ENCODE measurements around the gene FABP7.

GRCh38 chr6:122791310-122791679, 11.8 kb downstream of the FABP7 start:
- TF ChIP-seq POLR2A (IDR thresholded peaks at IDR 0.05) (no peak), POLR2AphosphoS5 (IDR thresholded peaks at IDR 0.05) (no peak), EP300 (IDR thresholded peaks at IDR 0.05; ENCODE audit: low read depth) (no peak)
- TF ChIP-seq, protein P1, sequence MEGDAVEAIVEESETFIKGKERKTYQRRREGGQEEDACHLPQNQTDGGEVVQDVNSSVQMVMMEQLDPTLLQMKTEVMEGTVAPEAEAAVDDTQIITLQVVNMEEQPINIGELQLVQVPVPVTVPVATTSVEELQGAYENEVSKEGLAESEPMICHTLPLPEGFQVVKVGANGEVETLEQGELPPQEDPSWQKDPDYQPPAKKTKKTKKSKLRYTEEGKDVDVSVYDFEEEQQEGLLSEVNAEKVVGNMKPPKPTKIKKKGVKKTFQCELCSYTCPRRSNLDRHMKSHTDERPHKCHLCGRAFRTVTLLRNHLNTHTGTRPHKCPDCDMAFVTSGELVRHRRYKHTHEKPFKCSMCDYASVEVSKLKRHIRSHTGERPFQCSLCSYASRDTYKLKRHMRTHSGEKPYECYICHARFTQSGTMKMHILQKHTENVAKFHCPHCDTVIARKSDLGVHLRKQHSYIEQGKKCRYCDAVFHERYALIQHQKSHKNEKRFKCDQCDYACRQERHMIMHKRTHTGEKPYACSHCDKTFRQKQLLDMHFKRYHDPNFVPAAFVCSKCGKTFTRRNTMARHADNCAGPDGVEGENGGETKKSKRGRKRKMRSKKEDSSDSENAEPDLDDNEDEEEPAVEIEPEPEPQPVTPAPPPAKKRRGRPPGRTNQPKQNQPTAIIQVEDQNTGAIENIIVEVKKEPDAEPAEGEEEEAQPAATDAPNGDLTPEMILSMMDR (IDR thresholded peaks at IDR 0.05): no peak

All from transverse colon (tissue), 4 donors.